Measurements from ENCODE around the gene ONECUT1. TPM values are rescaled to one million over a fixed set of nuclear protein-coding genes. Genes with fewer than 3 reads are reported as not detected.

ONECUT1 gene
- total RNA-seq, 1 experiment from 2014 or later, result 1.3 TPM

DNA sequence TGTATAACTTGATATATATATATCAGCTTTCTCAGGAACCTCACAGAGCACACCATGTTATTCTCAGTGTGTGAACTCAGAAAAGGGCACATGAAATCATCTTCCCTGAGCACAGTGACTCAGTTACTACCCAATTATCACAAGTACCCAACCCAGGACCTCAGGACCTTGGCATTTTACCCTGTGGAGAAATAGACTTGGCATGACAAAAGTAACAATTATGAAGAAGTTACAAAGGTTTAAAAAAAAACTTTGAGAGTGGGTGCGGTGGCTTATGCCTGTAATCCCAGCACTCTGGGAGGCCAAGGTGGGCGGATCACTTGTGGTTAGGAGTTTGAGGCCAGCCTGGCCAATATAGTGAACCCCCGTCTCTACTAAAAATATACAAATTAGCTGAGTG lies 52.4 kb downstream of the ONECUT1 start:
- Histone ChIP-seq H3K9ac (ENCODE audit: low read length) (no peak overlapping the region), H3K4me1 (ENCODE audit: control insufficient read depth in 1 of 2, insufficient read depth in 2 of 2, low read length in 2 of 2) (no peaks in the 10 kb centered on the region), H3K9me3 (ENCODE audit: control insufficient read depth in 1 of 2, insufficient read depth in 1 of 2, low read depth in 1 of 2, low read length in 2 of 2) (no peaks in the 10 kb centered on the region), H2AFZ (ENCODE audit: low read depth, low read length, poor library complexity, severe bottlenecking) (no peak overlapping the region), H3K4me2 (ENCODE audit: low read length) (no peak overlapping the region), H4K20me1 (ENCODE audit: insufficient read depth) (no peaks in the 10 kb centered on the region), H3K4me3 (replicated peaks in 1 of 2; ENCODE audit: low read depth in 1 of 2, low read length in 2 of 2) (no peak overlapping the region), H3K27me3 (ENCODE audit: insufficient read depth, low read length) (no peaks in the 10 kb centered on the region), H3K9me2 (ENCODE audit: insufficient read depth) (no peaks in the 10 kb centered on the region), H3K27ac (ENCODE audit: low read depth, low read length) (no peak overlapping the region), H3K36me3 (ENCODE audit: control insufficient read depth in 1 of 2, insufficient read depth in 2 of 2, low read length in 2 of 2) (no peaks in the 10 kb centered on the region), H3K79me2 (ENCODE audit: insufficient read depth, low read length) (no peaks in the 10 kb centered on the region)
- no TSS peak for BruUV-seq (replicated peaks)
- TF ChIP-seq SRF (IDR thresholded peaks at IDR 0.05; ENCODE audit: low read depth) (no peak), FOSL1 (IDR thresholded peaks at IDR 0.05; ENCODE audit: low read depth) (no peak), EZH2 (IDR thresholded peaks at IDR 0.05) (no peak), EGR1 (IDR thresholded peaks at IDR 0.05; ENCODE audit: low read depth) (no peak), YY1 (IDR thresholded peaks at IDR 0.05; ENCODE audit: extremely low read depth, insufficient replicate concordance, low read depth, low read length) (no peak), POLR2A (IDR thresholded peaks at IDR 0.05; ENCODE audit: borderline replicate concordance, extremely low read depth, insufficient read depth, insufficient read length) (no peak), CEBPB (IDR thresholded peaks at IDR 0.05; ENCODE audit: low read depth) (no peak), ELF1 (IDR thresholded peaks at IDR 0.05; ENCODE audit: borderline replicate concordance, low read depth) (no peak), SP1 (IDR thresholded peaks at IDR 0.05; ENCODE audit: low read depth) (no peak), SIN3A (IDR thresholded peaks at IDR 0.05; ENCODE audit: low read depth) (no peak), EZH2phosphoT487 (IDR thresholded peaks at IDR 0.05; ENCODE audit: borderline replicate concordance) (no peak), CBX3 (IDR thresholded peaks at IDR 0.05; ENCODE audit: low read depth) (no peak), POLR2AphosphoS5 (IDR thresholded peaks at IDR 0.05; ENCODE audit: low read depth, low read length) (no peak), ZNF274 (IDR thresholded peaks at IDR 0.05; ENCODE audit: low read depth, low read length) (no peak), RAD21 (IDR thresholded peaks at IDR 0.05; ENCODE audit: low read depth) (no peak)
- TF ChIP-seq, protein P1, sequence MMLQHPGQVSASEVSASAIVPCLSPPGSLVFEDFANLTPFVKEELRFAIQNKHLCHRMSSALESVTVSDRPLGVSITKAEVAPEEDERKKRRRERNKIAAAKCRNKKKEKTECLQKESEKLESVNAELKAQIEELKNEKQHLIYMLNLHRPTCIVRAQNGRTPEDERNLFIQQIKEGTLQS (IDR thresholded peaks at IDR 0.05), result no peak
- TF ChIP-seq, protein P2, sequence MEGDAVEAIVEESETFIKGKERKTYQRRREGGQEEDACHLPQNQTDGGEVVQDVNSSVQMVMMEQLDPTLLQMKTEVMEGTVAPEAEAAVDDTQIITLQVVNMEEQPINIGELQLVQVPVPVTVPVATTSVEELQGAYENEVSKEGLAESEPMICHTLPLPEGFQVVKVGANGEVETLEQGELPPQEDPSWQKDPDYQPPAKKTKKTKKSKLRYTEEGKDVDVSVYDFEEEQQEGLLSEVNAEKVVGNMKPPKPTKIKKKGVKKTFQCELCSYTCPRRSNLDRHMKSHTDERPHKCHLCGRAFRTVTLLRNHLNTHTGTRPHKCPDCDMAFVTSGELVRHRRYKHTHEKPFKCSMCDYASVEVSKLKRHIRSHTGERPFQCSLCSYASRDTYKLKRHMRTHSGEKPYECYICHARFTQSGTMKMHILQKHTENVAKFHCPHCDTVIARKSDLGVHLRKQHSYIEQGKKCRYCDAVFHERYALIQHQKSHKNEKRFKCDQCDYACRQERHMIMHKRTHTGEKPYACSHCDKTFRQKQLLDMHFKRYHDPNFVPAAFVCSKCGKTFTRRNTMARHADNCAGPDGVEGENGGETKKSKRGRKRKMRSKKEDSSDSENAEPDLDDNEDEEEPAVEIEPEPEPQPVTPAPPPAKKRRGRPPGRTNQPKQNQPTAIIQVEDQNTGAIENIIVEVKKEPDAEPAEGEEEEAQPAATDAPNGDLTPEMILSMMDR (IDR thresholded peaks at IDR 0.05 in 2 of 3, conservative IDR thresholded peaks at IDR 0.05 in 1 of 3; ENCODE audit: borderline replicate concordance in 1 of 3, insufficient read depth in 1 of 3, low read depth in 2 of 3, low read length in 2 of 3), result no peak
- TF ChIP-seq, protein P3, sequence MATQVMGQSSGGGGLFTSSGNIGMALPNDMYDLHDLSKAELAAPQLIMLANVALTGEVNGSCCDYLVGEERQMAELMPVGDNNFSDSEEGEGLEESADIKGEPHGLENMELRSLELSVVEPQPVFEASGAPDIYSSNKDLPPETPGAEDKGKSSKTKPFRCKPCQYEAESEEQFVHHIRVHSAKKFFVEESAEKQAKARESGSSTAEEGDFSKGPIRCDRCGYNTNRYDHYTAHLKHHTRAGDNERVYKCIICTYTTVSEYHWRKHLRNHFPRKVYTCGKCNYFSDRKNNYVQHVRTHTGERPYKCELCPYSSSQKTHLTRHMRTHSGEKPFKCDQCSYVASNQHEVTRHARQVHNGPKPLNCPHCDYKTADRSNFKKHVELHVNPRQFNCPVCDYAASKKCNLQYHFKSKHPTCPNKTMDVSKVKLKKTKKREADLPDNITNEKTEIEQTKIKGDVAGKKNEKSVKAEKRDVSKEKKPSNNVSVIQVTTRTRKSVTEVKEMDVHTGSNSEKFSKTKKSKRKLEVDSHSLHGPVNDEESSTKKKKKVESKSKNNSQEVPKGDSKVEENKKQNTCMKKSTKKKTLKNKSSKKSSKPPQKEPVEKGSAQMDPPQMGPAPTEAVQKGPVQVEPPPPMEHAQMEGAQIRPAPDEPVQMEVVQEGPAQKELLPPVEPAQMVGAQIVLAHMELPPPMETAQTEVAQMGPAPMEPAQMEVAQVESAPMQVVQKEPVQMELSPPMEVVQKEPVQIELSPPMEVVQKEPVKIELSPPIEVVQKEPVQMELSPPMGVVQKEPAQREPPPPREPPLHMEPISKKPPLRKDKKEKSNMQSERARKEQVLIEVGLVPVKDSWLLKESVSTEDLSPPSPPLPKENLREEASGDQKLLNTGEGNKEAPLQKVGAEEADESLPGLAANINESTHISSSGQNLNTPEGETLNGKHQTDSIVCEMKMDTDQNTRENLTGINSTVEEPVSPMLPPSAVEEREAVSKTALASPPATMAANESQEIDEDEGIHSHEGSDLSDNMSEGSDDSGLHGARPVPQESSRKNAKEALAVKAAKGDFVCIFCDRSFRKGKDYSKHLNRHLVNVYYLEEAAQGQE (IDR thresholded peaks at IDR 0.05; ENCODE audit: low read depth), result no peak
- TF ChIP-seq, protein P4, sequence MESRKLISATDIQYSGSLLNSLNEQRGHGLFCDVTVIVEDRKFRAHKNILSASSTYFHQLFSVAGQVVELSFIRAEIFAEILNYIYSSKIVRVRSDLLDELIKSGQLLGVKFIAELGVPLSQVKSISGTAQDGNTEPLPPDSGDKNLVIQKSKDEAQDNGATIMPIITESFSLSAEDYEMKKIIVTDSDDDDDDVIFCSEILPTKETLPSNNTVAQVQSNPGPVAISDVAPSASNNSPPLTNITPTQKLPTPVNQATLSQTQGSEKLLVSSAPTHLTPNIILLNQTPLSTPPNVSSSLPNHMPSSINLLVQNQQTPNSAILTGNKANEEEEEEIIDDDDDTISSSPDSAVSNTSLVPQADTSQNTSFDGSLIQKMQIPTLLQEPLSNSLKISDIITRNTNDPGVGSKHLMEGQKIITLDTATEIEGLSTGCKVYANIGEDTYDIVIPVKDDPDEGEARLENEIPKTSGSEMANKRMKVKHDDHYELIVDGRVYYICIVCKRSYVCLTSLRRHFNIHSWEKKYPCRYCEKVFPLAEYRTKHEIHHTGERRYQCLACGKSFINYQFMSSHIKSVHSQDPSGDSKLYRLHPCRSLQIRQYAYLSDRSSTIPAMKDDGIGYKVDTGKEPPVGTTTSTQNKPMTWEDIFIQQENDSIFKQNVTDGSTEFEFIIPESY (IDR thresholded peaks at IDR 0.05; ENCODE audit: extremely low read depth, insufficient replicate concordance, low read length), result no peak
- TF ChIP-seq, protein P5, sequence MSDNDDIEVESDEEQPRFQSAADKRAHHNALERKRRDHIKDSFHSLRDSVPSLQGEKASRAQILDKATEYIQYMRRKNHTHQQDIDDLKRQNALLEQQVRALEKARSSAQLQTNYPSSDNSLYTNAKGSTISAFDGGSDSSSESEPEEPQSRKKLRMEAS (IDR thresholded peaks at IDR 0.05), result no peak
- ChIA-PET CTCF (interaction anchor here (1.1 kb wide), 1 partner anchor 406 kb away, joined by 5 read pairs; no protein-coding TSS in a partner anchor), RAD21 (ENCODE audit: low non-redundant PET in 1 of 2, low total read pairs in 2 of 2, uncharacterized antibody in 2 of 2, unreplicated experiment in 2 of 2) (no interaction called here), POLR2A (no interaction called here)
- ATAC-seq (no peak), DNase-seq (ENCODE audit: low read depth, low spot score) (no peak)
- intact Hi-C loops (cut with micrococcal nuclease), result loop anchor here (10.0 kb wide), 1 partner anchor 173 kb away; the partner anchor contains the start of gene ARPP19

Measured in HCT116 (cell line).